ENCODE results near the gene MAP7. TPM values are rescaled to one million over a fixed set of nuclear protein-coding genes. Genes with fewer than 3 reads are reported as not detected.
"Not testable (repeated sequence)": the region's sequence is repeated elsewhere in the genome, so short reads cannot be mapped to it uniquely, and the experiment has no call there.

Gene MAP7
- total and polyA plus RNA-seq, 4 donors: 3.2 to 17.5 (median 8.3) TPM

DNA sequence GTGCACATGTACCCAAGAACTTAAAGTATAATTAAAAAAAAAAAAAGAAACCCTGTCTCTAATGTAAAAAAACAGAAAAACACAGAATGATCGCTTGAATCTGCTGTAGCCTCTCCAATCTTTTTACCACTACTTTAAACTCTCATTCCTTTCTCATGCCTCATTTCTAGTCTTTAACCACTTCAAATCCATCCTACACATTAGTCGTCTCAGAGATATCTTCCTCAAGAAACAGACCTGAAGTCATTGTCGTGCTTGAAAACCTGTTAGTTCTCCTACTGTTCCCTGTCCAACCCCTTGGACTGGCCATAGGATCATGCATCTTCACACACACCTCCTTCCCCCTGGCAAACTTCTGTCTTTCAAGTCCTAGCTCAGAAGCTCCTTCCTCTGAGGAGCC lies 148.5 kb downstream of the MAP7 start:
- TF ChIP-seq RXRA (IDR thresholded peaks at IDR 0.05) (no peak), HNF4A (conservative IDR thresholded peaks at IDR 0.05) (no peak), TAF1 (conservative IDR thresholded peaks at IDR 0.05) (no peak), EGR1 (IDR thresholded peaks at IDR 0.05; ENCODE audit: low read depth in 2 of 2) (no peak), FOXA1 (IDR thresholded peaks at IDR 0.05) (no peak), MAX (IDR thresholded peaks at IDR 0.05) (no peak)
- Histone ChIP-seq H3K9me3 (ENCODE audit: control insufficient read depth in 4 of 4, low read length in 3 of 4) (peaks cover 0 to 2% (median 0%) of the 10 kb centered on the region in 4 donors), H3K27ac (ENCODE audit: low read depth in 1 of 2, low read length in 2 of 2) (no peak overlapping the region), H3K4me3 (ENCODE audit: low read depth in 1 of 3, low read length in 3 of 3) (no peak overlapping the region), H3K36me3 (ENCODE audit: control insufficient read depth in 4 of 4, insufficient read depth in 3 of 4, low read depth in 1 of 4, low read length in 3 of 4) (peaks cover 0 to 3% (median 0%) of the 10 kb centered on the region in 4 donors), H3K27me3 (ENCODE audit: control insufficient read depth in 4 of 4, insufficient read depth in 4 of 4, low read length in 3 of 4) (no peaks in the 10 kb centered on the region), H3K9ac (ENCODE audit: low read depth in 1 of 2, low read length in 2 of 2) (no peak overlapping the region), H3K4me1 (ENCODE audit: control insufficient read depth in 4 of 4, insufficient read depth in 4 of 4, low read length in 3 of 4) (peaks cover 3 to 9% (median 6%) of the 10 kb centered on the region in 4 donors)
- WGBS: 95% methylated on average over 3 of the region's 3 CpGs
- no peak for DNase-seq (ENCODE audit: low spot score)

DNA sequence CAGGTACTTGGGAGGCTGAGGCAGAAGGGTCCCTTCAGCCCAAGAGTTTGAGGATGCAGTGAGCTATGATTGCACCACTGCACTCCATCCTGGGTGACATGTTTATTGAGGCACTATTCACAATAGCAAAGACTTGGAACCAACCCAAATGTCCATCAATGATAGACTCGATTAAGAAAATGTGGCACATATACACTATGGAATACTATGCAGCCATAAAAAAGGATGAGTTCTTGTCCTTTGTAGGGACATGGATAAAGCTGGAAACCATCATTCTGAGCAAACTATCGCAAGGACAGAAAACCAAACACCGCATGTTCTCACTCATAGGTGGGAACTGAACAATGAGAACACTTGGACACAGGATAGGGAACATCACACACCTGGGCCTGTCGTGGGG lies 149.0 kb downstream of the MAP7 start:
- not testable (repeated sequence) for H3K4me3 ChIP-seq (ENCODE audit: low read depth in 1 of 3, low read length in 3 of 3); H3K27me3 ChIP-seq (ENCODE audit: control insufficient read depth in 4 of 4, insufficient read depth in 4 of 4, low read length in 3 of 4); H3K4me1 ChIP-seq (ENCODE audit: control insufficient read depth in 4 of 4, insufficient read depth in 4 of 4, low read length in 3 of 4); H3K27ac ChIP-seq (ENCODE audit: low read depth in 1 of 2, low read length in 2 of 2); H3K9ac ChIP-seq (ENCODE audit: low read depth in 1 of 2, low read length in 2 of 2); DNase-seq (ENCODE audit: low spot score); H3K9me3 ChIP-seq (ENCODE audit: control insufficient read depth in 4 of 4, low read length in 3 of 4); H3K36me3 ChIP-seq (ENCODE audit: control insufficient read depth in 4 of 4, insufficient read depth in 3 of 4, low read depth in 1 of 4, low read length in 3 of 4)
- WGBS: 98% methylated on average over 4 of the region's 4 CpGs

- no peak for DNase-seq (ENCODE audit: low spot score)
- H3K27me3 ChIP-seq (ENCODE audit: control insufficient read depth in 4 of 4, insufficient read depth in 4 of 4, low read length in 3 of 4): no peaks in the 10 kb centered on the region
- 90% methylated on average over 3 of the region's 3 CpGs for WGBS
- no peak overlapping the region for H3K9ac ChIP-seq (ENCODE audit: low read depth in 1 of 2, low read length in 2 of 2)
- peaks cover 0 to 2% (median 0%) of the 10 kb centered on the region in 4 donors for H3K9me3 ChIP-seq (ENCODE audit: control insufficient read depth in 4 of 4, low read length in 3 of 4)
- H3K4me1 ChIP-seq (ENCODE audit: control insufficient read depth in 4 of 4, insufficient read depth in 4 of 4, low read length in 3 of 4): no peaks in the 10 kb centered on the region
- H3K27ac ChIP-seq (ENCODE audit: low read depth in 1 of 2, low read length in 2 of 2): no peak overlapping the region
- H3K4me3 ChIP-seq (ENCODE audit: low read depth in 1 of 3, low read length in 3 of 3): no peak overlapping the region
- peaks cover 0 to 3% (median 0%) of the 10 kb centered on the region in 4 donors for H3K36me3 ChIP-seq (ENCODE audit: control insufficient read depth in 4 of 4, insufficient read depth in 3 of 4, low read depth in 1 of 4, low read length in 3 of 4)
- TF ChIP-seq SP1 (IDR thresholded peaks at IDR 0.05) (no peak), HNF4A (conservative IDR thresholded peaks at IDR 0.05) (no peak), MAX (IDR thresholded peaks at IDR 0.05) (no peak), GABPA (IDR thresholded peaks at IDR 0.05 in 1 of 2, conservative IDR thresholded peaks at IDR 0.05 in 1 of 2) (no peak), RAD21 (IDR thresholded peaks at IDR 0.05) (no peak), HNF4G (IDR thresholded peaks at IDR 0.05) (no peak), NR2F2 (IDR thresholded peaks at IDR 0.05) (no peak), TAF1 (conservative IDR thresholded peaks at IDR 0.05) (no peak), EGR1 (IDR thresholded peaks at IDR 0.05; ENCODE audit: low read depth in 2 of 2) (no peak)
Observed at GRCh38 chr6:136398453-136398852, 151.8 kb downstream of the MAP7 start.

- WGBS: 95% methylated on average over 1 of the region's 1 CpG
Observed at GRCh38 chr6:136396908-136397307, 153.3 kb downstream of the MAP7 start.

GRCh38 chr6:136390959-136391358 lies 159.3 kb downstream of the MAP7 start:
- H3K9me3 ChIP-seq (ENCODE audit: control insufficient read depth in 4 of 4, low read length in 3 of 4); H3K27ac ChIP-seq (ENCODE audit: low read depth in 1 of 2, low read length in 2 of 2): not testable (repeated sequence)

More at GRCh38 chr6:136396908-136397307, 153.3 kb downstream of the MAP7 start:
- H3K27me3 ChIP-seq (ENCODE audit: control insufficient read depth in 4 of 4, insufficient read depth in 4 of 4, low read length in 3 of 4): no peaks in the 10 kb centered on the region
- H3K9me3 ChIP-seq (ENCODE audit: control insufficient read depth in 4 of 4, low read length in 3 of 4): peaks cover 0 to 2% (median 0%) of the 10 kb centered on the region in 4 donors
- TF ChIP-seq RAD21 (IDR thresholded peaks at IDR 0.05): peak in 1 of 2 donors; percentile 35
- no peak for TF ChIP-seq YY1 (IDR thresholded peaks at IDR 0.05)
- TF ChIP-seq, protein P1, sequence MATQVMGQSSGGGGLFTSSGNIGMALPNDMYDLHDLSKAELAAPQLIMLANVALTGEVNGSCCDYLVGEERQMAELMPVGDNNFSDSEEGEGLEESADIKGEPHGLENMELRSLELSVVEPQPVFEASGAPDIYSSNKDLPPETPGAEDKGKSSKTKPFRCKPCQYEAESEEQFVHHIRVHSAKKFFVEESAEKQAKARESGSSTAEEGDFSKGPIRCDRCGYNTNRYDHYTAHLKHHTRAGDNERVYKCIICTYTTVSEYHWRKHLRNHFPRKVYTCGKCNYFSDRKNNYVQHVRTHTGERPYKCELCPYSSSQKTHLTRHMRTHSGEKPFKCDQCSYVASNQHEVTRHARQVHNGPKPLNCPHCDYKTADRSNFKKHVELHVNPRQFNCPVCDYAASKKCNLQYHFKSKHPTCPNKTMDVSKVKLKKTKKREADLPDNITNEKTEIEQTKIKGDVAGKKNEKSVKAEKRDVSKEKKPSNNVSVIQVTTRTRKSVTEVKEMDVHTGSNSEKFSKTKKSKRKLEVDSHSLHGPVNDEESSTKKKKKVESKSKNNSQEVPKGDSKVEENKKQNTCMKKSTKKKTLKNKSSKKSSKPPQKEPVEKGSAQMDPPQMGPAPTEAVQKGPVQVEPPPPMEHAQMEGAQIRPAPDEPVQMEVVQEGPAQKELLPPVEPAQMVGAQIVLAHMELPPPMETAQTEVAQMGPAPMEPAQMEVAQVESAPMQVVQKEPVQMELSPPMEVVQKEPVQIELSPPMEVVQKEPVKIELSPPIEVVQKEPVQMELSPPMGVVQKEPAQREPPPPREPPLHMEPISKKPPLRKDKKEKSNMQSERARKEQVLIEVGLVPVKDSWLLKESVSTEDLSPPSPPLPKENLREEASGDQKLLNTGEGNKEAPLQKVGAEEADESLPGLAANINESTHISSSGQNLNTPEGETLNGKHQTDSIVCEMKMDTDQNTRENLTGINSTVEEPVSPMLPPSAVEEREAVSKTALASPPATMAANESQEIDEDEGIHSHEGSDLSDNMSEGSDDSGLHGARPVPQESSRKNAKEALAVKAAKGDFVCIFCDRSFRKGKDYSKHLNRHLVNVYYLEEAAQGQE (IDR thresholded peaks at IDR 0.05): no peak
- no peak for TF ChIP-seq SP1 (IDR thresholded peaks at IDR 0.05)
- TF ChIP-seq HNF4A (conservative IDR thresholded peaks at IDR 0.05): peak in 1 of 2 donors; percentile 14
- TF ChIP-seq RXRA (IDR thresholded peaks at IDR 0.05): peak in 1 of 2 donors; percentile 7
- no peak overlapping the region for H3K9ac ChIP-seq (ENCODE audit: low read depth in 1 of 2, low read length in 2 of 2)
- peaks cover 0 to under 1% (median 0%) of the 10 kb centered on the region in 4 donors for H3K36me3 ChIP-seq (ENCODE audit: control insufficient read depth in 4 of 4, insufficient read depth in 3 of 4, low read depth in 1 of 4, low read length in 3 of 4)
- no peak overlapping the region for H3K27ac ChIP-seq (ENCODE audit: low read depth in 1 of 2, low read length in 2 of 2)
- H3K4me1 ChIP-seq (ENCODE audit: control insufficient read depth in 4 of 4, insufficient read depth in 4 of 4, low read length in 3 of 4): no peaks in the 10 kb centered on the region
- DNase-seq (ENCODE audit: low spot score): no peak
- H3K4me3 ChIP-seq (ENCODE audit: low read depth in 1 of 3, low read length in 3 of 3): no peak overlapping the region

More at GRCh38 chr6:136390959-136391358, 159.3 kb downstream of the MAP7 start:
- not testable (repeated sequence) for H3K36me3 ChIP-seq (ENCODE audit: control insufficient read depth in 4 of 4, insufficient read depth in 3 of 4, low read depth in 1 of 4, low read length in 3 of 4); H3K4me3 ChIP-seq (ENCODE audit: low read depth in 1 of 3, low read length in 3 of 3); DNase-seq (ENCODE audit: low spot score); H3K4me1 ChIP-seq (ENCODE audit: control insufficient read depth in 4 of 4, insufficient read depth in 4 of 4, low read length in 3 of 4); H3K27me3 ChIP-seq (ENCODE audit: control insufficient read depth in 4 of 4, insufficient read depth in 4 of 4, low read length in 3 of 4); H3K9ac ChIP-seq (ENCODE audit: low read depth in 1 of 2, low read length in 2 of 2)
- 86% methylated on average over 1 of the region's 2 CpGs for WGBS
